Fibroblast of lung (primary cell): ENCODE data around the gene SMYD1. TPM values are rescaled to one million over a fixed set of nuclear protein-coding genes. Genes with fewer than 3 reads are reported as not detected.

Source experiments
- DNase-seq, 2 donors: peaks; one replicate each; pipeline versions ENCODE4 v3.0.0 to v3.0.0-alpha.2; 2010; ENCODE audit warnings: low read depth in 2 of 2
- H2AFZ ChIP-seq: 2 replicates; pipeline ENCODE4 v1.5.1; 2012; ENCODE audit warnings: low read length, control low read depth, inconsistent platforms
- H3K27ac ChIP-seq: 2 replicates; pipeline ENCODE4 v1.5.1; 2011; ENCODE audit warnings: low read length, control low read depth; ENCODE audit not compliant: insufficient read depth
- H3K27me3 ChIP-seq: 2 replicates; pipeline ENCODE4 v1.5.1; 2011; ENCODE audit warnings: mild to moderate bottlenecking, low read length; ENCODE audit not compliant: control insufficient read depth, insufficient read depth
- H3K36me3 ChIP-seq: 2 replicates; pipeline ENCODE4 v1.5.1; 2011; ENCODE audit warnings: low read length; ENCODE audit not compliant: control insufficient read depth, insufficient read depth
- H3K4me1 ChIP-seq: 2 replicates; pipeline ENCODE4 v1.5.1; 2011; ENCODE audit warnings: low read length; ENCODE audit not compliant: control insufficient read depth, insufficient read depth; ENCODE audit errors: extremely low read depth
- H3K4me2 ChIP-seq: 2 replicates; pipeline ENCODE4 v1.5.1; 2011; ENCODE audit warnings: low read length, control low read depth; ENCODE audit not compliant: insufficient read depth; ENCODE audit errors: extremely low read depth
- H3K4me3 ChIP-seq, 4 experiments: fragments of 200-600 bp in 1 of 4; sonication (generic) in 1 of 4; replicated peaks in 1 of 4; 2 replicates each; pipeline ENCODE4 v1.5.1; 2011 to 2016; ENCODE audit warnings: low read length in 4 of 4, low read depth in 3 of 4, mild to moderate bottlenecking in 3 of 4, control low read depth in 2 of 4, inconsistent platforms in 1 of 4, mixed read lengths in 1 of 4; ENCODE audit not compliant: insufficient read depth in 1 of 4; ENCODE audit errors: control extremely low read depth in 1 of 4
- H3K79me2 ChIP-seq: 2 replicates; pipeline ENCODE4 v1.5.1; 2012; ENCODE audit warnings: mild to moderate bottlenecking, low read length, inconsistent platforms; ENCODE audit not compliant: control insufficient read depth, insufficient read depth
- H3K9ac ChIP-seq: 2 replicates; pipeline ENCODE4 v1.5.1; 2011; ENCODE audit warnings: mild to moderate bottlenecking, low read length, control low read depth; ENCODE audit not compliant: insufficient read depth
- H3K9me3 ChIP-seq: 2 replicates; pipeline ENCODE4 v1.5.1; 2012; ENCODE audit warnings: low read depth, low read length; ENCODE audit not compliant: control insufficient read depth, insufficient read depth
- H4K20me1 ChIP-seq: 2 replicates; pipeline ENCODE4 v1.5.1; 2011; ENCODE audit warnings: low read length; ENCODE audit not compliant: control insufficient read depth, insufficient read depth; ENCODE audit errors: extremely low read depth
- EZH2 ChIP-seq: IDR thresholded peaks from 2 replicates; pipeline ENCODE4 v1.5.1; 2012; ENCODE audit warnings: low read length, control low read depth, mild to moderate bottlenecking; ENCODE audit errors: missing control alignments
- polyA plus RNA-seq, 2 donors: library from polyadenylated mRNA; depleted of rRNA in 1 of 2; stranded (reverse) in 1 of 2; unstranded in 1 of 2; fragments of >200 nt; gene quantifications; 2 replicates each; pipeline ENCODE4 v1.2.1, GENCODE V29; 2011 to 2012; ENCODE audit warnings: missing spikeins in 1 of 2
- total RNA-seq: library from RNA; depleted of rRNA; stranded (reverse); fragments of >200 nt; gene quantifications from 2 replicates; pipeline ENCODE4 v1.2.1, GENCODE V29; 2014
- TF ChIP-seq, protein P1 (sequence below), 2 donors: IDR thresholded peaks in 1 of 2; conservative IDR thresholded peaks in 1 of 2; 1 replicate in 1 of 2; 2 replicates in 1 of 2; pipeline ENCODE4 v1.5.1; 2011 to 2012; ENCODE audit warnings: low read length in 2 of 2, control low read depth in 1 of 2, inconsistent platforms in 1 of 2, low read depth in 1 of 2, mild to moderate bottlenecking in 1 of 2

Gene SMYD1
- total and polyA plus RNA-seq, 2 donors (not counting 1 experiment from before 2014, with no cell fraction given), result not detected

GRCh38 chr2:88092773-88093172 lies 25.1 kb downstream of the SMYD1 start:
- no peak for DNase-seq
- no peak overlapping the region for H2AFZ ChIP-seq
- no peak overlapping the region for H3K4me2 ChIP-seq
- H4K20me1 ChIP-seq, result no peaks in the 10 kb centered on the region
- peaks cover 3% of the 10 kb centered on the region for H3K27me3 ChIP-seq
- no peak overlapping the region for H3K9ac ChIP-seq
- no peaks in the 10 kb centered on the region for H3K4me1 ChIP-seq
- no peaks in the 10 kb centered on the region for H3K9me3 ChIP-seq
- no peak for TF ChIP-seq EZH2
- TF ChIP-seq, protein P1, sequence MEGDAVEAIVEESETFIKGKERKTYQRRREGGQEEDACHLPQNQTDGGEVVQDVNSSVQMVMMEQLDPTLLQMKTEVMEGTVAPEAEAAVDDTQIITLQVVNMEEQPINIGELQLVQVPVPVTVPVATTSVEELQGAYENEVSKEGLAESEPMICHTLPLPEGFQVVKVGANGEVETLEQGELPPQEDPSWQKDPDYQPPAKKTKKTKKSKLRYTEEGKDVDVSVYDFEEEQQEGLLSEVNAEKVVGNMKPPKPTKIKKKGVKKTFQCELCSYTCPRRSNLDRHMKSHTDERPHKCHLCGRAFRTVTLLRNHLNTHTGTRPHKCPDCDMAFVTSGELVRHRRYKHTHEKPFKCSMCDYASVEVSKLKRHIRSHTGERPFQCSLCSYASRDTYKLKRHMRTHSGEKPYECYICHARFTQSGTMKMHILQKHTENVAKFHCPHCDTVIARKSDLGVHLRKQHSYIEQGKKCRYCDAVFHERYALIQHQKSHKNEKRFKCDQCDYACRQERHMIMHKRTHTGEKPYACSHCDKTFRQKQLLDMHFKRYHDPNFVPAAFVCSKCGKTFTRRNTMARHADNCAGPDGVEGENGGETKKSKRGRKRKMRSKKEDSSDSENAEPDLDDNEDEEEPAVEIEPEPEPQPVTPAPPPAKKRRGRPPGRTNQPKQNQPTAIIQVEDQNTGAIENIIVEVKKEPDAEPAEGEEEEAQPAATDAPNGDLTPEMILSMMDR (conservative IDR thresholded peaks at IDR 0.05 in 1 of 2, IDR thresholded peaks at IDR 0.05 in 1 of 2; ENCODE audit: low read depth in 1 of 2, low read length in 2 of 2), result no peak
- no peak overlapping the region for H3K27ac ChIP-seq
- no peaks in the 10 kb centered on the region for H3K79me2 ChIP-seq
- H3K36me3 ChIP-seq, result no peaks in the 10 kb centered on the region
- H3K4me3 ChIP-seq, result no peak overlapping the region

GRCh38 chr2:88095022-88095421 lies 27.4 kb downstream of the SMYD1 start:
- Histone ChIP-seq H3K4me3 (no peak overlapping the region), H3K9ac (no peak overlapping the region), H3K36me3 (no peaks in the 10 kb centered on the region), H3K4me1 (no peaks in the 10 kb centered on the region), H3K9me3 (no peaks in the 10 kb centered on the region), H3K4me2 (no peak overlapping the region), H3K79me2 (no peaks in the 10 kb centered on the region), H2AFZ (no peak overlapping the region), H3K27ac (no peak overlapping the region), H3K27me3 (peaks cover 3% of the 10 kb centered on the region), H4K20me1 (no peaks in the 10 kb centered on the region)
- no peak for TF ChIP-seq EZH2
- TF ChIP-seq, protein P1 (conservative IDR thresholded peaks at IDR 0.05 in 1 of 2, IDR thresholded peaks at IDR 0.05 in 1 of 2; ENCODE audit: low read depth in 1 of 2, low read length in 2 of 2), result no peak
- DNase-seq, result no peak

DNA sequence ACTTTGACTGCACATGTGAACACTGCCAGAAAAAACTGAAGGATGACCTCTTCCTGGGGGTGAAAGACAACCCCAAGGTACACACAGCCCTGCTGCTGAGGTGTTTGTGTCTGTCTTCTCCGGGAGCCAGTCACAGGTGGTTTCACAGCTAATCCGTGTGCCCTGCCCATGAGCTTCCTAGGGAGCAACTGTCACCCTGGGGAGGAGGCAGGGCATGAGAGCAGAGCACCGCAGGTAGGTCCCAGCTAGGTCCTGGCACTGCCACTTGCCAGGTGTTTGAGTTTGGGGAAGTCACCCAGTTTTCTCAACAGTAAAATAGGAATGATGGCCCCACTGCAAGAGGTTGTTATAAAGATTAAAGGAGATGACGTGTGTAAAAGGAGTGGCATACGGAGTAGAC lies 29.1 kb downstream of the SMYD1 start:
- no peaks in the 10 kb centered on the region for H4K20me1 ChIP-seq
- no peaks in the 10 kb centered on the region for H3K9me3 ChIP-seq
- no peaks in the 10 kb centered on the region for H3K4me1 ChIP-seq
- no peaks in the 10 kb centered on the region for H3K79me2 ChIP-seq
- peaks cover 3% of the 10 kb centered on the region for H3K27me3 ChIP-seq
- no peak for DNase-seq
- H3K9ac ChIP-seq, result no peak overlapping the region
- no peak overlapping the region for H3K4me3 ChIP-seq
- no peaks in the 10 kb centered on the region for H3K36me3 ChIP-seq
- no peak overlapping the region for H3K27ac ChIP-seq
- no peak overlapping the region for H3K4me2 ChIP-seq
- TF ChIP-seq, protein P1 (conservative IDR thresholded peaks at IDR 0.05 in 1 of 2, IDR thresholded peaks at IDR 0.05 in 1 of 2; ENCODE audit: low read depth in 1 of 2, low read length in 2 of 2), result no peak
- no peak for TF ChIP-seq EZH2
- H2AFZ ChIP-seq, result no peak overlapping the region
